Immature natural killer cell (primary cell): Measurements from ENCODE around the gene ABCC4. TPM values are rescaled to one million over a fixed set of nuclear protein-coding genes. Genes with fewer than 3 reads are reported as not detected.

Experiments
- DNase-seq, 3 donors: peaks; one replicate each; pipeline ENCODE4 v3.0.0; 2022; ENCODE audit warnings: mixed read lengths in 1 of 3
- H3K27ac Mint-ChIP-seq, 6 donors: one replicate each; pipeline ENCODE4 v1.8.0; 2020; ENCODE audit warnings: mixed read lengths in 6 of 6, mild to moderate bottlenecking in 5 of 6, inconsistent platforms in 4 of 6, moderate library complexity in 3 of 6
- H3K27me3 Mint-ChIP-seq, 3 donors: one replicate each; pipeline ENCODE4 v1.8.0; 2020 to 2021; ENCODE audit warnings: low read depth in 3 of 3, mild to moderate bottlenecking in 3 of 3, mixed read lengths in 3 of 3, moderate library complexity in 3 of 3, inconsistent platforms in 1 of 3
- H3K36me3 Mint-ChIP-seq, 3 donors: one replicate each; pipeline ENCODE4 v1.8.0; 2020; ENCODE audit warnings: mixed read lengths in 3 of 3, inconsistent platforms in 2 of 3, mild to moderate bottlenecking in 2 of 3
- H3K4me1 Mint-ChIP-seq, 2 donors: one replicate each; pipeline ENCODE4 v1.8.0; 2020; ENCODE audit warnings: inconsistent platforms in 2 of 2, mild to moderate bottlenecking in 2 of 2, mixed read lengths in 2 of 2, moderate library complexity in 1 of 2
- H3K4me3 Mint-ChIP-seq, 5 donors: one replicate each; pipeline ENCODE4 v1.8.0; 2020; ENCODE audit warnings: mild to moderate bottlenecking in 5 of 5, mixed read lengths in 5 of 5, inconsistent platforms in 3 of 5, moderate library complexity in 3 of 5
- H3K9me3 Mint-ChIP-seq, 6 donors: one replicate each; pipeline ENCODE4 v1.8.0; 2020; ENCODE audit warnings: mild to moderate bottlenecking in 6 of 6, mixed read lengths in 6 of 6, inconsistent platforms in 4 of 6, moderate library complexity in 3 of 6
- polyA plus RNA-seq, 3 donors: library from polyadenylated mRNA; unstranded; fragments of 300-500 nt; fragmentation: Illumina TruSeq; gene quantifications; one replicate each; pipeline ENCODE4 v1.2.3, GENCODE V29; 2021

Gene ABCC4
- polyA plus RNA-seq, 3 donors from 2014 or later: 2.8 to 3.9 (median 3.0) TPM

DNA sequence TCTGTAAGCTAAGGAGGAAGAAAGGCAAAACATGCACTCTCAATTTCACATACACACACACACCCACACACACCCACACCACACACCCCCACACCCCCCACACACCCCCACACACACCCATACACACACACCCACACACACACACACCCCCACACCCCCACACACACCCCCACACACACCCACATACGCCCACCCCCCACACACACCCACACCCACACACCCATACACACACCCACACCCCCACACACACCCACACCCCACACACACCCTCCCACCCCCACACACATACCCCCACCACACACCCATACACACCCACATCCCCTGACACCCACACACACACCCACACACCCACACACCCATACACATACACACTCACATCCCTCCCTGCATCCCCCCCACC is 276.1 kb downstream of the ABCC4 start:
- no peaks in the 10 kb centered on the region for H3K9me3 Mint-ChIP-seq
- DNase-seq: no peak
- H3K27ac Mint-ChIP-seq: no peak overlapping the region
- peaks cover 8 to 29% (median 16%) of the 10 kb centered on the region in 3 donors for H3K36me3 Mint-ChIP-seq
- H3K4me1 Mint-ChIP-seq: no peaks in the 10 kb centered on the region
- peaks cover 0 to 4% (median 0%) of the 10 kb centered on the region in 3 donors for H3K27me3 Mint-ChIP-seq
- no peak overlapping the region for H3K4me3 Mint-ChIP-seq

- Mint-ChIP-seq H3K27me3 (peaks cover 0 to 4% (median 0%) of the 10 kb centered on the region in 3 donors), H3K27ac (peak overlapping the region in 1 of 6 donors; percentile 27), H3K36me3 (peaks cover 7 to 32% (median 18%) of the 10 kb centered on the region in 3 donors), H3K4me1 (no peaks in the 10 kb centered on the region), H3K9me3 (no peaks in the 10 kb centered on the region), H3K4me3 (no peak overlapping the region)
- no peak for DNase-seq
These were observed 277.8 kb downstream of the ABCC4 start for GRCh38 chr13:95023405-95023804.

GRCh38 chr13:95020298-95020987 is 280.8 kb downstream of the ABCC4 start:
- H3K27ac Mint-ChIP-seq: no peak overlapping the region
- no peak overlapping the region for H3K4me3 Mint-ChIP-seq
- H3K27me3 Mint-ChIP-seq: no peaks in the 10 kb centered on the region
- H3K36me3 Mint-ChIP-seq: peaks cover 9 to 24% (median 17%) of the 10 kb centered on the region in 3 donors
- H3K9me3 Mint-ChIP-seq: no peaks in the 10 kb centered on the region
- no peaks in the 10 kb centered on the region for H3K4me1 Mint-ChIP-seq
- no peak for DNase-seq

GRCh38 chr13:95019886-95020285 is 281.4 kb downstream of the ABCC4 start:
- Mint-ChIP-seq H3K9me3 (no peaks in the 10 kb centered on the region), H3K4me3 (no peak overlapping the region), H3K27me3 (no peaks in the 10 kb centered on the region), H3K36me3 (peaks cover 9 to 24% (median 17%) of the 10 kb centered on the region in 3 donors), H3K27ac (no peak overlapping the region), H3K4me1 (no peaks in the 10 kb centered on the region)
- no peak for DNase-seq

DNA sequence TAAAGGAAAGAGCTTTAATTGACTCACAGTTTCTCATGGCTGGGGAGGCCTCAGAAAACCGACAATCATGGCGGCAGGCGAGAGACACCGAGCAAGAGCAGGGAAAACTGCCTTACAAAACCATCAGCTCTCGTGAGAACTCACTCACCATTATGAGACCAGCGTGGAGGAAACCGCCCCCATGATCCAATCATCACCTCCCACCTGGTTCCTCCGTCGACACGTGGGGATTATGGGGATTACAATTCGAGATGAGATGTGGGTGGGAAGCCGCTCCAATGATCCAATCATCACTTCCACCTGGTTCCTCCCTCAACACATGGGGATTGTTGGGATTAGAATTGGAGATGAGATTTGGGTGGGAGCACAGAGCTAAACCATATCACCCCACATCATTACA is 293.9 kb downstream of the ABCC4 start:
- DNase-seq: no peak
- Mint-ChIP-seq H3K4me1 (no peaks in the 10 kb centered on the region), H3K27me3 (peaks cover 4 to 7% (median 6%) of the 10 kb centered on the region in 3 donors), H3K9me3 (peaks cover 0 to 1% (median 0%) of the 10 kb centered on the region in 6 donors), H3K36me3 (peaks cover 0 to 3% (median 0%) of the 10 kb centered on the region in 3 donors), H3K4me3 (no peak overlapping the region), H3K27ac (no peak overlapping the region)

- peaks cover 0 to 3% (median 0%) of the 10 kb centered on the region in 3 donors for H3K36me3 Mint-ChIP-seq
- H3K9me3 Mint-ChIP-seq: peaks cover 0 to 4% (median 0%) of the 10 kb centered on the region in 6 donors
- H3K4me1 Mint-ChIP-seq: no peaks in the 10 kb centered on the region
- no peak overlapping the region for H3K4me3 Mint-ChIP-seq
- no peak for DNase-seq
- H3K27ac Mint-ChIP-seq: no peak overlapping the region
- H3K27me3 Mint-ChIP-seq: peaks cover 4 to 10% (median 9%) of the 10 kb centered on the region in 3 donors
These were observed 296.0 kb downstream of the ABCC4 start for GRCh38 chr13:95005300-95005699.

- Mint-ChIP-seq H3K27me3 (peaks cover 3 to 10% (median 10%) of the 10 kb centered on the region in 3 donors), H3K36me3 (peaks cover 0 to 3% (median 0%) of the 10 kb centered on the region in 3 donors), H3K9me3 (peaks cover 0 to 3% (median 0%) of the 10 kb centered on the region in 6 donors)
These were observed 298.0 kb downstream of the ABCC4 start for GRCh38 chr13:95003019-95003813.

GRCh38 chr13:95002126-95002525 is 299.1 kb downstream of the ABCC4 start:
- Mint-ChIP-seq H3K9me3 (peaks cover 0 to 3% (median 0%) of the 10 kb centered on the region in 6 donors), H3K27ac (no peak overlapping the region), H3K4me3 (no peak overlapping the region), H3K36me3 (peaks cover 0 to 3% (median 0%) of the 10 kb centered on the region in 3 donors), H3K27me3 (peaks cover 2 to 11% (median 10%) of the 10 kb centered on the region in 3 donors), H3K4me1 (no peaks in the 10 kb centered on the region)
- no peak for DNase-seq

More at GRCh38 chr13:95003019-95003813, 298.0 kb downstream of the ABCC4 start:
- Mint-ChIP-seq H3K27ac (no peak overlapping the region), H3K4me1 (no peaks in the 10 kb centered on the region), H3K4me3 (no peak overlapping the region)
- DNase-seq: no peak

DNA sequence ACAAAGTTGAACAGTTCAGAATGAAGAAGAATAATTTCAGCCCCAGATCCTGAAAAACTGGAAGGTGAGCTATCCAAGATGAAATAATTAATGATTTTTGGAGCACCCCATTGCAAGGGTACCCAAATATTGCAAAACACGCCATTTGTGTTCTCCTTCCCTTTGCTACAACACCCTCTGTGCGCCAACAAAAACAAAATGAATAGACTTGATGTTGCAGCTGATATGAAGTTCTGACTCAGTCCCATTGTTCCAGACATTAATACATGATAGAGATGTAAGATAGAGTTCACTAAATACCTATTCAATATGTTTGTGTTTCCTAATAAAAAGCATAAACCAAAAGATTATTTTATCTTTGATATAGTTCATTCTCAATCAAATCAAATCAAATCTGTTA is 301.4 kb downstream of the ABCC4 start:
- H3K27ac Mint-ChIP-seq: no peak overlapping the region
- H3K27me3 Mint-ChIP-seq: peaks cover 2 to 15% (median 8%) of the 10 kb centered on the region in 3 donors
- peaks cover 0 to 3% (median under 1%) of the 10 kb centered on the region in 6 donors for H3K9me3 Mint-ChIP-seq
- peaks cover 0 to 3% (median 0%) of the 10 kb centered on the region in 3 donors for H3K36me3 Mint-ChIP-seq
- no peaks in the 10 kb centered on the region for H3K4me1 Mint-ChIP-seq
- no peak overlapping the region for H3K4me3 Mint-ChIP-seq
- DNase-seq: no peak

GRCh38 chr13:94997126-94997525 is 304.1 kb downstream of the ABCC4 start:
- no peak overlapping the region for H3K4me3 Mint-ChIP-seq
- no peaks in the 10 kb centered on the region for H3K36me3 Mint-ChIP-seq
- H3K27ac Mint-ChIP-seq: no peak overlapping the region
- no peaks in the 10 kb centered on the region for H3K4me1 Mint-ChIP-seq
- no peak for DNase-seq
- H3K27me3 Mint-ChIP-seq: peaks cover 0 to 14% (median 6%) of the 10 kb centered on the region in 3 donors
- H3K9me3 Mint-ChIP-seq: peaks cover 0 to 3% (median under 1%) of the 10 kb centered on the region in 6 donors

DNA sequence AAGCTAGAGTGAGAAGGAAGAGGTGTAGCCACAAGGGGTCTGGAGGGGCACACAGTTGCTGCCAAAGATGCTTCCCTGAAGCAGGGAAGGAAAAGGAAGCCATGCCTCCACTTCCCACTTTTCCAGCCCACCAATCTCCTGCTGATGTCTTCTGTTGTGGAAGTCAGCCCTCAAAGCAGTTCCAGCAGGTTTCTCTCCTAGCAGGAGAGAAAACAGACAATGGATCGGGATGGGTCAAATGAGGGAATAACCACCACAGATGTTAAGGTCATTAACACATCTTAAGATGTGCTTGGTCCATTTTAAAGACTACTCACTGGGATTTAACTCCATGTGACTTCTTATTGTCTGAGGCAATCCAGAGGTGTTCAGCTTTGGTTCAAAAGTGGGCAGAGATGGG is 304.8 kb downstream of the ABCC4 start:
- H3K27ac Mint-ChIP-seq: no peak overlapping the region
- H3K36me3 Mint-ChIP-seq: no peaks in the 10 kb centered on the region
- peaks cover 0 to 3% (median 0%) of the 10 kb centered on the region in 6 donors for H3K9me3 Mint-ChIP-seq
- no peak overlapping the region for H3K4me3 Mint-ChIP-seq
- H3K4me1 Mint-ChIP-seq: no peaks in the 10 kb centered on the region
- H3K27me3 Mint-ChIP-seq: peaks cover 0 to 14% (median 4%) of the 10 kb centered on the region in 3 donors
- no peak for DNase-seq

DNA sequence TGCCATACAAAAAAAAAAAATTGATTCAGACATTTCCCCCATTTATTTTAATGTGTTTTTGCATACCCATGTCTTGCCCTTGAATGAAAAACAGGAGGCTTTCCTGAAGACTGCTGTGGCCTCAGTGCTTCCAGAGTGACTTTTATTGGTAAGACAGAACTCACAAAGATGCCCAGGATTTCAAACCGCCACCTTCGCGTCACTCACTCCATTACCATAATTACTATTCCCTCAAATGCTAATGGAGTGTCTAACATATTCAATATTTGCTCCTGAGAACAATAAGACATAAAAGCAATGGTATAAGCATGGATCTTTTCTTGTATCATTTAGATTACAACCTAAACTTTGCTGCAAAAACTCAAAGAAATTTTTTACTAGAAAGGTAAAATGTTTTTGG is 306.7 kb downstream of the ABCC4 start:
- Mint-ChIP-seq H3K27ac (no peak overlapping the region), H3K36me3 (no peaks in the 10 kb centered on the region), H3K27me3 (peaks cover 0 to 11% (median 4%) of the 10 kb centered on the region in 3 donors), H3K4me3 (no peak overlapping the region), H3K4me1 (no peaks in the 10 kb centered on the region), H3K9me3 (peaks cover 0 to 3% (median 0%) of the 10 kb centered on the region in 6 donors)
- no peak for DNase-seq

DNA sequence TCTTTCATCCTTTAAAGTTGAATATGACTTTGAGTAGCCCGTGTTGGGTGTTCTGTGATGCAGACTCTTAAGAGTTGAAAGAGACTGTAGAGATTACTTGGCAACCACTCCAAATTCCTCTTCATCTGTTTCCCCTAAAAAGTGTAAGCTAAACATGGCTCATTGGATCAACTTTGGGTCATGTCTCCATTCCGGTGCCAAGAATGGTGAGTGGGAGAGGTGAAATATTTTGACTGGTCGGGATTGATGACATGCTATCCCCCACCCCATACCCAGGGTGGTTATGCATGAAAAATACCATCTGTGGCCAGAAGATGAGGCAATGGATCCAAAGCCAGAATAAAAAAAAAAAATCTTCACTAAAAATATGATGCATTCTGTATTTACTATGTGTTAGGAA is 307.6 kb downstream of the ABCC4 start:
- no peak for DNase-seq
- no peaks in the 10 kb centered on the region for H3K36me3 Mint-ChIP-seq
- H3K9me3 Mint-ChIP-seq: peaks cover 0 to 7% (median 0%) of the 10 kb centered on the region in 6 donors
- H3K4me1 Mint-ChIP-seq: no peaks in the 10 kb centered on the region
- H3K27ac Mint-ChIP-seq: no peak overlapping the region
- H3K27me3 Mint-ChIP-seq: peaks cover 0 to 11% (median 4%) of the 10 kb centered on the region in 3 donors
- no peak overlapping the region for H3K4me3 Mint-ChIP-seq
